PC-9 (cell line): ENCODE data around the gene CACNG8. TPM values are rescaled to one million over a fixed set of nuclear protein-coding genes. Genes with fewer than 3 reads are reported as not detected.
A peak's percentile ranks its signal among the peaks of the same experiment; 100 is the strongest.

Experiments
- BruUV-seq: library from RNA; stranded (reverse); fragments of 400-500 nt; replicated peaks from 2 replicates; lab custom pipeline; 2021; lab: Mats Ljungman, UMichigan
- CTCF ChIA-PET: fragments of 300-600 bp; sonication (Branson Sonifier 250); formaldehyde crosslinking; loops from one replicate; lab custom pipeline; 2022; ENCODE audit warnings: antibody characterized with exemption; lab: Charles Lee
- POLR2A ChIA-PET: fragments of 300-600 bp; sonication (Branson Sonifier 250); formaldehyde crosslinking; loops from one replicate; lab custom pipeline; 2022; ENCODE audit warnings: antibody characterized with exemption; ENCODE audit not compliant: unreplicated experiment; lab: Charles Lee
- DNase-seq, 2 experiments: peaks; one replicate each; pipeline versions ENCODE4 v3.0.0 to v3.0.0-alpha.2; 2015 to 2022; ENCODE audit warnings: mixed read lengths in 1 of 2
- H2AFZ ChIP-seq: fragments of 200-600 bp; sonication (generic); 2 replicates; pipeline ENCODE4 v1.8.1; 2017; ENCODE audit warnings: antibody characterized with exemption
- H3F3A ChIP-seq: fragments of 200-600 bp; sonication (generic); 2 replicates; pipeline ENCODE4 v1.8.1; 2017; ENCODE audit warnings: antibody characterized with exemption, mild to moderate bottlenecking, low read depth; ENCODE audit not compliant: insufficient read depth
- H3K27ac ChIP-seq: fragments of 200-600 bp; sonication (generic); 2 replicates; pipeline ENCODE4 v1.6.1; 2016; ENCODE audit warnings: mixed run types
- H3K27me3 ChIP-seq: fragments of 200-600 bp; sonication (generic); 2 replicates; pipeline ENCODE4 v1.6.1; 2016; ENCODE audit warnings: low read depth, mixed run types; ENCODE audit not compliant: insufficient read depth
- H3K36me3 ChIP-seq: fragments of 200-600 bp; sonication (generic); 2 replicates; pipeline ENCODE4 v1.6.1; 2016; ENCODE audit warnings: low read depth, mixed run types
- H3K4me1 ChIP-seq: fragments of 200-600 bp; sonication (generic); replicated peaks from 2 replicates; pipeline ENCODE4 v1.6.1; 2016; ENCODE audit warnings: mixed run types; ENCODE audit not compliant: insufficient read depth
- H3K4me2 ChIP-seq: fragments of 200-600 bp; sonication (generic); 2 replicates; pipeline ENCODE4 v1.6.1; 2017; ENCODE audit warnings: mixed run types
- H3K4me3 ChIP-seq: fragments of 200-600 bp; sonication (generic); 2 replicates; pipeline ENCODE4 v1.6.1; 2016; ENCODE audit warnings: mixed run types
- H3K79me2 ChIP-seq: fragments of 200-600 bp; sonication (generic); 2 replicates; pipeline ENCODE4 v1.6.1; 2017; ENCODE audit warnings: low read depth, mixed run types
- H3K9me2 ChIP-seq: fragments of 200-600 bp; sonication (generic); 2 replicates; pipeline ENCODE4 v1.8.1; 2017; ENCODE audit warnings: mild to moderate bottlenecking; ENCODE audit not compliant: insufficient read depth
- H3K9me3 ChIP-seq: fragments of 200-600 bp; sonication (generic); 2 replicates; pipeline ENCODE4 v1.8.1; 2016; ENCODE audit warnings: low read depth; ENCODE audit not compliant: insufficient read depth
- H4K20me1 ChIP-seq: fragments of 200-600 bp; sonication (generic); 2 replicates; pipeline ENCODE4 v1.8.1; 2017; ENCODE audit not compliant: insufficient read depth
- CTCF ChIP-seq: fragments of 200-600 bp; sonication (generic); conservative IDR thresholded peaks from 2 replicates; pipeline ENCODE4 v1.6.1; 2017; ENCODE audit warnings: mixed run types, antibody characterized with exemption, mild to moderate bottlenecking, moderate library complexity
- EZH2 ChIP-seq: fragments of 200-600 bp; sonication (generic); IDR thresholded peaks from 2 replicates; pipeline ENCODE4 v1.8.0; 2017; ENCODE audit warnings: antibody characterized with exemption, low read depth
- intact Hi-C: fragments of 100-400 bp; cut with micrococcal nuclease; formaldehyde crosslinking; loops from one replicate; pipeline ENCODE4 v1.10.0; 2022; ENCODE audit not compliant: unreplicated experiment
- total RNA-seq: library from RNA; stranded (reverse); gene quantifications from 2 replicates; pipeline ENCODE4 v1.2.3, GENCODE V29; 2021

CACNG8 gene
- total RNA-seq, 1 experiment from 2014 or later = 2.9 TPM

GRCh38 chr19:54029301-54029700 lies 66.6 kb downstream of the CACNG8 start:
- Histone ChIP-seq H3K9me2 (no peaks in the 10 kb centered on the region), H3K27me3 (no peaks in the 10 kb centered on the region), H3K36me3 (no peaks in the 10 kb centered on the region), H3K27ac (no peak overlapping the region), H4K20me1 (no peaks in the 10 kb centered on the region), H3K4me3 (no peak overlapping the region), H3K4me2 (no peak overlapping the region), H2AFZ (no peak overlapping the region), H3K4me1 (peaks cover 16% of the 10 kb centered on the region; the same call in 1 of the 2 replicates), H3K79me2 (no peaks in the 10 kb centered on the region), H3K9me3 (no peaks in the 10 kb centered on the region), H3F3A (no peaks in the 10 kb centered on the region; the same call in 1 of the 2 replicates)
- no peak for DNase-seq
- no TSS peak for BruUV-seq
- POLR2A ChIA-PET = no interaction called here
- CTCF ChIA-PET = interaction anchor here (0.6 to 1.2 kb wide), 5 partner anchors 13 to 432 kb away, joined by 4 to 42 read pairs (median 10); partner anchors contain the start of gene MYADM
- intact Hi-C loops = no loop called here
- TF ChIP-seq EZH2 = no peak
- no peak for TF ChIP-seq CTCF

GRCh38 chr19:54029930-54030490 lies 67.3 kb downstream of the CACNG8 start:
- Histone ChIP-seq H4K20me1 (no peaks in the 10 kb centered on the region), H3K4me1 (peaks cover 15% of the 10 kb centered on the region), H3K36me3 (no peaks in the 10 kb centered on the region), H3K9me2 (no peaks in the 10 kb centered on the region), H3K4me2 (no peak overlapping the region), H3F3A (peaks cover under 1% of the 10 kb centered on the region; the same call in 1 of the 2 replicates), H3K4me3 (no peak overlapping the region), H3K79me2 (no peaks in the 10 kb centered on the region), H3K27me3 (no peaks in the 10 kb centered on the region), H3K27ac (no peak overlapping the region), H2AFZ (no peak overlapping the region), H3K9me3 (no peaks in the 10 kb centered on the region)
- peak; percentile 65 to 68 for DNase-seq
- no peak for TF ChIP-seq EZH2
- TF ChIP-seq CTCF = peak; percentile 87
- ChIA-PET CTCF (interaction anchor here (0.5 to 1.2 kb wide), 21 partner anchors 10 to 719 kb away, joined by 3 to 42 read pairs (median 4); partner anchors contain the start of genes CNOT3 and MYADM), POLR2A (interaction anchor here (0.6 to 0.7 kb wide), 4 partner anchors 50 to 399 kb away, joined by 3 to 20 read pairs (median 5); no protein-coding TSS in a partner anchor)
- no TSS peak for BruUV-seq
- intact Hi-C loops = loop anchor here (1.0 to 10.0 kb wide), 2 partner anchors 237 to 835 kb away; partner anchors contain the start of gene ZNF665

- ChIA-PET POLR2A (no interaction called here), CTCF (interaction anchor here (0.6 to 1.0 kb wide), 2 partner anchors 184 to 238 kb away, joined by 3 to 4 read pairs; no protein-coding TSS in a partner anchor)
- no TSS peak for BruUV-seq
- intact Hi-C loops = loop anchor here (1.0 to 10.0 kb wide), 2 partner anchors 238 to 836 kb away; partner anchors contain the start of gene ZNF665
- Histone ChIP-seq H3K27ac (no peak overlapping the region), H3K4me3 (no peak overlapping the region), H3K4me2 (no peak overlapping the region), H3K36me3 (no peaks in the 10 kb centered on the region), H4K20me1 (no peaks in the 10 kb centered on the region), H3K9me3 (no peaks in the 10 kb centered on the region), H2AFZ (0 out of 2 replicates have a peak overlapping the region, but pooled peaks have one; percentile 12), H3K9me2 (no peaks in the 10 kb centered on the region), H3K79me2 (no peaks in the 10 kb centered on the region), H3K27me3 (no peaks in the 10 kb centered on the region), H3F3A (peaks cover 8% of the 10 kb centered on the region), H3K4me1 (peaks cover 25% of the 10 kb centered on the region)
- TF ChIP-seq CTCF (peak; percentile 32; the same call in 1 of the 2 replicates), EZH2 (no peak)
- DNase-seq = no peak
Observed at GRCh38 chr19:54030895-54031586, 68.3 kb downstream of the CACNG8 start.
